Uterus (tissue), 2 donors: ENCODE measurements around the gene FOXD2.

ENCODE experiments used
- CTCF ChIP-seq, 4 experiments: fragments of 200-600 bp in 2 of 4; fragments of 450-650 bp in 2 of 4; sonication (generic) in 2 of 4; IDR thresholded peaks; one replicate each; pipeline ENCODE4 v1.5.1; 2016 to 2019; ENCODE audit warnings: antibody characterized with exemption in 4 of 4, mild to moderate bottlenecking in 2 of 4, moderate library complexity in 1 of 4
- POLR2A ChIP-seq, 2 donors: fragments of 450-650 bp; IDR thresholded peaks; one replicate each; pipeline ENCODE4 v1.6.1; 2016; ENCODE audit warnings: antibody characterized with exemption in 2 of 2, mild to moderate bottlenecking in 1 of 2, moderate library complexity in 1 of 2

GRCh38 chr1:47417170-47418044 lies 20.4 kb upstream of the FOXD2 start:
- no peak for TF ChIP-seq POLR2A (IDR thresholded peaks at IDR 0.05)
- no peak for TF ChIP-seq CTCF (IDR thresholded peaks at IDR 0.05)
